Kidney (tissue), 14 donors: ENCODE measurements around the gene SCGN. TPM values are rescaled to one million over a fixed set of nuclear protein-coding genes. Genes with fewer than 3 reads are reported as not detected.

Source experiments
- DNase-seq, 5 donors: peaks; one replicate each; pipeline ENCODE4 v3.0.0-alpha.2; 2013 to 2020
- FAIRE-seq: peaks from 2 replicates; lab custom pipeline; 2012; peaks lifted over from hg19 to GRCh38; lab: Jason Lieb, UNC
- H3K27ac ChIP-seq, 2 donors: one replicate each; pipeline ENCODE4 v1.7.0; 2013; ENCODE audit warnings: low read depth in 2 of 2, low read length in 2 of 2, inconsistent platforms in 1 of 2
- H3K27me3 ChIP-seq: one replicate; pipeline ENCODE4 v1.7.1; 2013; ENCODE audit warnings: low read length, inconsistent platforms; ENCODE audit not compliant: control insufficient read depth, insufficient read depth
- H3K36me3 ChIP-seq, 3 donors: one replicate each; pipeline versions ENCODE4 v1.7.0 to v1.7.1; 2013; ENCODE audit warnings: low read length in 3 of 3, control low read depth in 1 of 3, inconsistent platforms in 1 of 3; ENCODE audit not compliant: insufficient read depth in 3 of 3, control insufficient read depth in 2 of 3
- H3K4me1 ChIP-seq, 3 donors: one replicate each; pipeline versions ENCODE4 v1.7.0 to v1.7.1; 2013; ENCODE audit warnings: low read length in 3 of 3, inconsistent platforms in 1 of 3, low read depth in 1 of 3; ENCODE audit not compliant: control insufficient read depth in 2 of 3, insufficient read depth in 2 of 3
- H3K4me3 ChIP-seq, 3 donors: one replicate each; pipeline versions ENCODE4 v1.7.0 to v1.8.1; 2013; ENCODE audit warnings: low read length in 3 of 3, control low read depth in 1 of 3, inconsistent platforms in 1 of 3
- H3K9ac ChIP-seq, 3 donors: one replicate each; pipeline versions ENCODE4 v1.7.0 to v1.7.1; 2013; ENCODE audit warnings: low read length in 3 of 3, control low read depth in 1 of 3, inconsistent platforms in 1 of 3
- H3K9me3 ChIP-seq, 3 donors: one replicate each; pipeline versions ENCODE4 v1.7.0 to v1.7.1; 2013; ENCODE audit warnings: low read length in 3 of 3, control low read depth in 1 of 3, inconsistent platforms in 1 of 3; ENCODE audit not compliant: control insufficient read depth in 2 of 3, insufficient read depth in 1 of 3
- intact Hi-C: fragments of 100-400 bp; cut with DNase I; formaldehyde crosslinking; loops from one replicate; pipeline ENCODE4 v1.11.1; 2022
- polyA plus RNA-seq: library from polyadenylated mRNA; stranded (reverse); fragments of 350-450 nt; fragmentation: Illumina TruSeq; extraction: RNeasy Lipid Tissue Mini Kit (QIAGEN cat#74804); gene quantifications from one replicate; pipeline ENCODE4 v1.2.3, GENCODE V29; 2014; ENCODE audit warnings: low read depth, low replicate concordance; ENCODE audit not compliant: insufficient read depth
- total RNA-seq: library from RNA; stranded (reverse); fragmentation: NEBNext Ultra II Directional; extraction: Animal tissue kit (Norgen Biotek cat#: 25700); gene quantifications from one replicate; pipeline ENCODE4 v1.2.1, GENCODE V29; 2021
- TF ChIP-seq, protein P1 (sequence below): IDR thresholded peaks from 3 replicates; pipeline ENCODE4 v1.5.1; 2012; ENCODE audit warnings: mild to moderate bottlenecking, moderate library complexity, borderline replicate concordance; ENCODE audit not compliant: insufficient read depth; ENCODE audit errors: extremely low read depth
- donor health status: control.
- donor health status: control.
- donor health status: control.
- donor health status: control.
- donor health status: control.
- donor health status: DM: yes; HTN: yes; CAD: no.
- donor health status: Normal renal cell carcinoma (clear cell type).

Gene SCGN
- total and polyA plus RNA-seq, 2 donors from 2014 or later: 0.90 to 8.7 TPM

DNA sequence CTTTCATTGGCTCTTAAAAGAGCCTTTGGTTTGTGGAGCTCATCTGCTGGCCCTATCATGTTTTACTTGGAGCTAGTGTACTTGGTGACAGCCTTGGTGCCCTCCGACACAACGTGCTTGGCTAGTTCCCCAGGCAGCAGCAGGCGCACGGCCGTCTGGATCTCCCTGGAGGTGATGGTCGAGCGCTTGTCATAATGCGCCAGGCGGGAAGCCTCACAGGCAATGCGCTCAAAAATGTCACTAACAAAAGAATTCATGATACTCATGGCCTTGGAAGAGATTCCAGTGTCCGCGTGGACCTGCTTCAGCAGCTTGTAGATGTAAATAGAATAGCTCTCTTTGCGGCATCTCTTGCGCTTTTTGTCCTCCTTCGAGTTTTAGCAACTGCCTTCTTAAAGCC, 79.7 kb downstream of the SCGN start:
- no peaks in the 10 kb centered on the region for H3K27me3 ChIP-seq
- no peak overlapping the region for H3K4me3 ChIP-seq
- DNase-seq (no peak), FAIRE-seq (no peak)
- H3K9me3 ChIP-seq: no peaks in the 10 kb centered on the region
- H3K9ac ChIP-seq: no peak overlapping the region
- TF ChIP-seq, protein P1, sequence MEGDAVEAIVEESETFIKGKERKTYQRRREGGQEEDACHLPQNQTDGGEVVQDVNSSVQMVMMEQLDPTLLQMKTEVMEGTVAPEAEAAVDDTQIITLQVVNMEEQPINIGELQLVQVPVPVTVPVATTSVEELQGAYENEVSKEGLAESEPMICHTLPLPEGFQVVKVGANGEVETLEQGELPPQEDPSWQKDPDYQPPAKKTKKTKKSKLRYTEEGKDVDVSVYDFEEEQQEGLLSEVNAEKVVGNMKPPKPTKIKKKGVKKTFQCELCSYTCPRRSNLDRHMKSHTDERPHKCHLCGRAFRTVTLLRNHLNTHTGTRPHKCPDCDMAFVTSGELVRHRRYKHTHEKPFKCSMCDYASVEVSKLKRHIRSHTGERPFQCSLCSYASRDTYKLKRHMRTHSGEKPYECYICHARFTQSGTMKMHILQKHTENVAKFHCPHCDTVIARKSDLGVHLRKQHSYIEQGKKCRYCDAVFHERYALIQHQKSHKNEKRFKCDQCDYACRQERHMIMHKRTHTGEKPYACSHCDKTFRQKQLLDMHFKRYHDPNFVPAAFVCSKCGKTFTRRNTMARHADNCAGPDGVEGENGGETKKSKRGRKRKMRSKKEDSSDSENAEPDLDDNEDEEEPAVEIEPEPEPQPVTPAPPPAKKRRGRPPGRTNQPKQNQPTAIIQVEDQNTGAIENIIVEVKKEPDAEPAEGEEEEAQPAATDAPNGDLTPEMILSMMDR: no peak
- no peak overlapping the region for H3K27ac ChIP-seq
- H3K4me1 ChIP-seq: no peaks in the 10 kb centered on the region
- intact Hi-C loops: no loop called here
- H3K36me3 ChIP-seq: no peaks in the 10 kb centered on the region

DNA sequence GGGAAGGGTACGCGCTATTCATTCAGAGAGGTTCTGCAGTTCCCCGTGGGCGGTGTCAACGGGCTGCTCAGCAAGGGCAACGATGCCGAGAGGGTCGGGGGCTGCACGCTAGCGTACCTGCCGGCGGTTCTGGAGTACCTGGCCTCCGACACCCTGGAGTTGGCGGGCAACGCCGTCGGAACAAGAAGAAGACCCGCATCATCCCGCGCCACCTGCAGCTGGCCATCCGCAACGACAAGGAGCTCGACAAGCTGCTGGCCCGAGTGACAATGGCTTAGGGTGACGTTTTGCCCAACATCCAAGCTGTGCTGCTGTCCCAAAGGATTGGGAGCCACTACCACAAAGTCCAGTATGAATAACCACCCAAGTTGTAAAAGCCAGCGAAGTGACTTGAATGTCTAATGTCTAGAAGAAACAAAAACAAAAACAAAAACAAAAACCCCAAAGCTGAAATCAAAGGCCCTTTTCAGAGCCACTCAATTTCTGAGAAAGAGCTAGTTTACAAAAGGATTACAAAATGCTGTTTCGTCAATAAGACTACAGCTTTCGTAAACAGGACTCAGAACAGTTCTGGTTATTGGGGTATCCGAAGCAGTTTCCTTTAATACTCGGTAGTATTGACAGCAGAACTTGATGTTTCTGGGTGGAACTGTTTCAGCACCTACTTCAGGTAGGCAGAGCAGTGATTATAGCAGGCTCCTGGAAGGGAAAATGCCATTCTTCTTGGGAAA, 80.6 kb downstream of the SCGN start:
- Histone ChIP-seq H3K27me3 (no peaks in the 10 kb centered on the region), H3K9ac (no peak overlapping the region), H3K4me1 (no peaks in the 10 kb centered on the region), H3K36me3 (no peaks in the 10 kb centered on the region), H3K9me3 (peaks cover 0 to 6% (median 0%) of the 10 kb centered on the region in 3 donors), H3K4me3 (no peak overlapping the region), H3K27ac (no peak overlapping the region)
- FAIRE-seq: no peak
- TF ChIP-seq, protein P1: no peak
- no peak for DNase-seq
- intact Hi-C loops: no loop called here

GRCh38 chr6:25735261-25735660, 83.2 kb downstream of the SCGN start:
- DNase-seq (no peak), FAIRE-seq (no peak)
- no peaks in the 10 kb centered on the region for H3K27me3 ChIP-seq
- TF ChIP-seq, protein P1: no peak
- H3K9ac ChIP-seq: no peak overlapping the region
- H3K9me3 ChIP-seq: peaks cover 0 to 6% (median 0%) of the 10 kb centered on the region in 3 donors
- no peaks in the 10 kb centered on the region for H3K36me3 ChIP-seq
- no peak overlapping the region for H3K27ac ChIP-seq
- H3K4me1 ChIP-seq: no peaks in the 10 kb centered on the region
- intact Hi-C loops: no loop called here
- H3K4me3 ChIP-seq: no peak overlapping the region

- Histone ChIP-seq H3K27ac (no peak overlapping the region), H3K36me3 (no peaks in the 10 kb centered on the region), H3K4me1 (no peaks in the 10 kb centered on the region), H3K9me3 (no peaks in the 10 kb centered on the region), H3K9ac (no peak overlapping the region), H3K4me3 (no peak overlapping the region), H3K27me3 (no peaks in the 10 kb centered on the region)
- TF ChIP-seq, protein P1: no peak
- intact Hi-C loops: no loop called here
- no peak for FAIRE-seq
- DNase-seq: no peak
Observed at GRCh38 chr6:25743868-25744267, 91.9 kb downstream of the SCGN start.
